Right cardiac atrium (tissue), 5 donors: ENCODE measurements around the gene SIRT1. TPM values are rescaled to one million over a fixed set of nuclear protein-coding genes. Genes with fewer than 3 reads are reported as not detected.
A peak's percentile ranks its signal among the peaks of the same experiment; 100 is the strongest.
"Not testable (repeated sequence)": the region's sequence is repeated elsewhere in the genome, so short reads cannot be mapped to it uniquely, and the experiment has no call there.

Experiments
- ATAC-seq, 2 donors: fragments of 200-7000 bp; cut with Tn5 transposase; one replicate each; pipeline versions ENCODE4 v1.8.0 to v1.9.1; 2020; ENCODE audit warnings: moderate library complexity in 2 of 2, mild to moderate bottlenecking in 1 of 2
- DNase-seq, 3 donors: peaks; one replicate each; pipeline ENCODE4 v3.0.0-alpha.2; 2020
- H3K27ac ChIP-seq: one replicate; pipeline ENCODE4 v1.5.1; 2013; ENCODE audit warnings: mild to moderate bottlenecking, low read length, control low read depth, moderate library complexity
- H3K27me3 ChIP-seq: one replicate; pipeline ENCODE4 v1.6.1; 2013; ENCODE audit not compliant: control insufficient read depth, insufficient read depth
- H3K4me1 ChIP-seq: one replicate; pipeline ENCODE4 v1.6.1; 2013; ENCODE audit warnings: low read length; ENCODE audit not compliant: control insufficient read depth, insufficient read depth
- H3K4me3 ChIP-seq: one replicate; pipeline ENCODE4 v1.5.1; 2013; ENCODE audit warnings: low read length, control low read depth
- H3K9me3 ChIP-seq: one replicate; pipeline ENCODE4 v1.6.1; 2013; ENCODE audit warnings: low read length; ENCODE audit not compliant: control insufficient read depth
- WGBS: extraction: QIAGEN DNeasy Blood & Tissue Kit; methylation state at CpG from one replicate; pipeline ENCODE4 v1.1.7; 2013; 5-methylcytosine and 5-hydroxymethylcytosine counted together
- intact Hi-C, 4 donors: fragments of 100-400 bp; cut with DNase I; formaldehyde crosslinking; loops; one replicate each; pipeline versions ENCODE4 v1.11.0 to v1.14.0; 2022 to 2023
- long read RNA-seq, 4 donors: library from polyadenylated mRNA; unstranded; transcript quantifications; one replicate each; pipeline ENCODE4 v2.0.0, GENCODE V29; 2020 to 2021
- polyA plus RNA-seq: library from polyadenylated mRNA; stranded (reverse); fragments of 200-250 nt; gene quantifications from one replicate; pipeline ENCODE4 v1.2.3, GENCODE V29; 2013
- total RNA-seq, 4 donors: library from RNA; stranded (reverse); fragmentation: NEBNext Ultra II Directional; extraction: Animal tissue kit (Norgen Biotek cat#: 25700); gene quantifications; one replicate each; pipeline ENCODE4 v1.2.1, GENCODE V29; 2021
- donor health status: healthy with polysubstance abuse.
- donor health status: DM: no; HTN: yes; CAD: no.
- donor health status: DM: no; HTN: no; CAD: no.
- donor health status: DM: no; HTN: yes; CAD: no; lungs with severe emphysema.
- donor health status: DM: yes; HTN: yes; CAD: no.

SIRT1 gene
- total RNA-seq, result 10 to 100 TPM; 16.0 to 18.7 (median 17.5) TPM
- 9.3 TPM for polyA plus RNA-seq
- long read RNA-seq, donor 1, full-length matches to known transcripts, result 21 of 23 reads
- long read RNA-seq, donor 1, partial matches to known transcripts, result 0 of 23 reads
- long read RNA-seq, donor 1, other reads (novel, unspliced or antisense), result 2 of 23 reads
- long read RNA-seq, donor 2, full-length matches to known transcripts, result 10 of 14 reads
- long read RNA-seq, donor 2, partial matches to known transcripts, result 1 of 14 reads
- long read RNA-seq, donor 2, other reads (novel, unspliced or antisense), result 3 of 14 reads
- long read RNA-seq, donor 3, partial matches to known transcripts, result 2 of 6 reads
- long read RNA-seq, donor 3, other reads (novel, unspliced or antisense), result 4 of 6 reads
- long read RNA-seq, donor 4, full-length matches to known transcripts, result 14 of 17 reads
- long read RNA-seq, donor 4, partial matches to known transcripts, result 1 of 17 reads
- long read RNA-seq, donor 4, other reads (novel, unspliced or antisense), result 2 of 17 reads

DNA sequence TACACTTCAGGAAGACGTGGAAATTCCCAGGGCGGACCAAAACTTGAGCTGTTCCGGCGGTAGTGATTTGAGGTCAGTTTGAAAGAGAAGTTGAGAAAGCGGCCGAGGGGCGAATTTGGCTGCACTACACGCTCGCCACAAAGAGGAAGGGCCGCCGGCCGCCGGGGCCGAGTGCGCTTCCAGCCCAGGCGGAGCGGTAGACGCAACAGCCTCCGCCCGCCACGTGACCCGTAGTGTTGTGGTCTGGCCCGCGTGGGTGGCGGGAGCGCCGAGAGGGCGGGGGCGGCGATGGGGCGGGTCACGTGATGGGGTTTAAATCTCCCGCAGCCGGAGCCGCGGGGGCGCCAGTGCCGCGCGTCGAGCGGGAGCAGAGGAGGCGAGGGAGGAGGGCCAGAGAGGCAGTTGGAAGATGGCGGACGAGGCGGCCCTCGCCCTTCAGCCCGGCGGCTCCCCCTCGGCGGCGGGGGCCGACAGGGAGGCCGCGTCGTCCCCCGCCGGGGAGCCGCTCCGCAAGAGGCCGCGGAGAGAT, at the start of gene SIRT1:
Gene SIRT1, plus strand, starts transcription at position 344 of the 529 bp plus-strand sequence. Its CDS starts 66 bp downstream, at position 410.
- DNase-seq, result peak; percentile 98 to 99 (median 99)
- no peaks in the 10 kb centered on the region for H3K9me3 ChIP-seq
- peak within 1 kb of the TSS; percentile 95 for H3K27ac ChIP-seq
- peak within 1 kb of the TSS; percentile 86 for H3K4me3 ChIP-seq
- WGBS, result under 1% methylated on average over 62 of the region's 62 CpGs
- peak; percentile 98 for ATAC-seq
- no peaks in the 10 kb centered on the region for H3K27me3 ChIP-seq
- intact Hi-C loops, result no loop called here
- peaks cover 4% of the 10 kb centered on the region for H3K4me1 ChIP-seq

DNA sequence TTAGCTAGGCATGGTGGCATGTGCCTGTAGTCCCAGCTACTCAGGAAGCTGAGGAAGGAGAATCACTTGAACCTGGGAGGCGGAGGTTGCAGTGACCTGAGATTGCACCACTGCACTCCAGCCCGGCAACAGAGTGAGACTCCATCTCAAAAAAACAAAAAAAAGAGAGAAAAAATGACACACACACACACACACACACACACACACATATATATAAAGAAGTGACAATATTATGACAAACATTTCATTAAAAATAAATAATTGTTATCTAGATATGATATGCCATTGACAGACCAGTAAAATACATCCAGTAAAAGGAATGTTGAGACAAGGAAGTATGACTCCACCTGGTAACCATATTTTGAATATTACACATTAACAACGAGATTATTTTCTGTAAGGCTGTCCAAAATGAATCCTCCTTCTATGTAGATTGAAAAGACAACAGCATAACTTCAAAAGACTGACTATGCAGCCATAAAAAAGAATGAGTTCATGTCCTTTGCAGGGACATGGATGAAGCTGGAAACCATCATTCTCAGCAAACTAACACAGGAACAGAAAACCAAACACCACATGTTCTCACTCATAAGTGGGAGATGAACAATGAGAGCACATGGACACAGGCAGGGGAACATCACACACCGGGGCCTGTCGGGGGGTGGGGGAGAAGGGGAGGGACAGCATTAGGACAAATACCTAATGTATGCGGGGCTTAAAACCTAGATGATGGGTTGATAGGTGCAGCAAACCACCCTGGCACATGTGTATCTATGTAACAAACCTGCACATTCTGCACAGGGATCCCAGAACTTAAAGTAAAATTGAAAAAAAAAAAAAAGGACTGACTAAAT, 48.7 kb upstream of the SIRT1 start:
- H3K27me3 ChIP-seq, DNase-seq, H3K4me3 ChIP-seq, H3K27ac ChIP-seq, H3K4me1 ChIP-seq, ATAC-seq, H3K9me3 ChIP-seq, intact Hi-C loops: not testable (repeated sequence)
- 66% methylated on average over 6 of the region's 6 CpGs for WGBS

- ATAC-seq, result no peak
- H3K4me3 ChIP-seq, result no peak overlapping the region
Observed at GRCh38 chr10:67836488-67836887, 48.0 kb upstream of the SIRT1 start.

GRCh38 chr10:67836972-67837371, 47.5 kb upstream of the SIRT1 start:
- Histone ChIP-seq H3K27me3 (no peaks in the 10 kb centered on the region), H3K9me3 (no peaks in the 10 kb centered on the region), H3K27ac (no peak overlapping the region), H3K4me1 (no peaks in the 10 kb centered on the region), H3K4me3 (no peak overlapping the region)
- intact Hi-C loops, result no loop called here
- 55% methylated on average over 1 of the region's 1 CpG for WGBS
- ATAC-seq (no peak), DNase-seq (no peak)

More at GRCh38 chr10:67836488-67836887, 48.0 kb upstream of the SIRT1 start:
- no peaks in the 10 kb centered on the region for H3K27me3 ChIP-seq
- DNase-seq, result no peak
- 46% methylated on average over 2 of the region's 2 CpGs for WGBS
- no peak overlapping the region for H3K27ac ChIP-seq
- no peaks in the 10 kb centered on the region for H3K4me1 ChIP-seq
- H3K9me3 ChIP-seq, result no peaks in the 10 kb centered on the region
- intact Hi-C loops, result no loop called here

- no peak within 1 kb of the TSS for H3K27ac ChIP-seq
- DNase-seq (no peak), ATAC-seq (peak; percentile 92 to 94)
- H3K4me3 ChIP-seq, result peak within 1 kb of the TSS; percentile 59
- WGBS, result 18% methylated on average over 5 of the region's 5 CpGs
- H3K9me3 ChIP-seq, result no peaks in the 10 kb centered on the region
- intact Hi-C loops, result no loop called here
- H3K4me1 ChIP-seq, result no peaks in the 10 kb centered on the region
- no peaks in the 10 kb centered on the region for H3K27me3 ChIP-seq
Observed at GRCh38 chr10:67837541-67838314, 46.7 kb upstream of the SIRT1 start, which contains the start of gene DNAJC12. DNAJC12 (minus strand) TSS chr10:67838188; CDS start chr10:67838011, 177 bp downstream.

GRCh38 chr10:67839511-67839910, 44.9 kb upstream of the SIRT1 start:
- H3K27me3 ChIP-seq, H3K9me3 ChIP-seq, H3K4me1 ChIP-seq, ATAC-seq, H3K4me3 ChIP-seq, DNase-seq, intact Hi-C loops, H3K27ac ChIP-seq: not testable (repeated sequence)
- WGBS, result 96% methylated on average over 12 of the region's 12 CpGs

GRCh38 chr10:67839951-67840350, 44.5 kb upstream of the SIRT1 start:
- Histone ChIP-seq H3K4me1 (no peaks in the 10 kb centered on the region), H3K9me3 (no peaks in the 10 kb centered on the region), H3K27ac (no peak overlapping the region), H3K4me3 (no peak overlapping the region), H3K27me3 (no peaks in the 10 kb centered on the region)
- DNase-seq (no peak), ATAC-seq (no peak)
- WGBS, result 92% methylated on average over 3 of the region's 3 CpGs
- intact Hi-C loops, result no loop called here

DNA sequence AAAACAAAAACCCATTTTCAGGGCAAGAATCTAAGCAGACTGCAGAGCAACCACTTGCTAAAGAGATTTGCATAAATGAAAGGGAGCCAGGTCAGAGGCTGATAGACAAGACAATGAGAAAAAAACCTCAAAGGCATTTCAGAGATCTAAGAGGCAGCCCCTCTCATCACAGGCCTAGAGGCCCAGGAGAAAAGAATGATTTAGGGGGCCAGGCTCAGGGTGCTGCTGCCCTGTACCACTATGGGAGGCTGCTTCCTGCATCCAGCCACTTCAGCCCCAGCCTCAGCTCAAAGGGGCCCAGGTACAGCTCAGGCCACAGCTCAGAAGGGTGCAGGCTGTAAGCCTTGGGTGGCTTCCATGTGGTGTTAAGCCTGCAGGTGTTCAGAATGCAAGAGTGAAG, 42.7 kb upstream of the SIRT1 start:
- H3K4me3 ChIP-seq, result no peak overlapping the region
- no peak for ATAC-seq

DNA sequence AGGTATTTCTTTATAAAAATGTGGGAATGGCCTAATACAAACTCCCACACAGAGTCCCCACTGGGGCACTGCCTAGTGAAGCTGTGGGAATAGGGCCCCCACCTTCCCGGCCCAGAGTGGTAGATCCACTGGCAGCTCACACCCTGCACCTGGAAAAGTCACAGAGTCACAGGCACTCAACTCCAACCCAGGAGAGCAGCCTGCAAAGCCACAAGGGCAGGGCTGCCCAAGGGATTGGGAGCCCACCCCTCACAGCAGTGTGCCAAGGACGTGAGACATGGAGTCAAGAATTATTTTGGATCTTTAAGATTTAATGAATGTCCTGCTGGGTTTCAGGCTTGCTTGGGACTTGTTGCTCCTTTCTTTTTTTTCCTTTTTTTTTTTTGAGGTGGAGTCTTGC, 41.2 kb upstream of the SIRT1 start:
- Histone ChIP-seq H3K4me3 (no peak overlapping the region), H3K4me1 (no peaks in the 10 kb centered on the region), H3K9me3 (no peaks in the 10 kb centered on the region), H3K27ac (no peak overlapping the region), H3K27me3 (no peaks in the 10 kb centered on the region)
- WGBS, result 83% methylated on average over 2 of the region's 2 CpGs
- DNase-seq (no peak), ATAC-seq (no peak)
- intact Hi-C loops, result no loop called here

More for the DNA sequence above, 42.7 kb upstream of the SIRT1 start:
- intact Hi-C loops, result no loop called here
- Histone ChIP-seq H3K27ac (no peak overlapping the region), H3K9me3 (no peaks in the 10 kb centered on the region), H3K4me1 (no peaks in the 10 kb centered on the region), H3K27me3 (no peaks in the 10 kb centered on the region)
- no peak for DNase-seq

DNA sequence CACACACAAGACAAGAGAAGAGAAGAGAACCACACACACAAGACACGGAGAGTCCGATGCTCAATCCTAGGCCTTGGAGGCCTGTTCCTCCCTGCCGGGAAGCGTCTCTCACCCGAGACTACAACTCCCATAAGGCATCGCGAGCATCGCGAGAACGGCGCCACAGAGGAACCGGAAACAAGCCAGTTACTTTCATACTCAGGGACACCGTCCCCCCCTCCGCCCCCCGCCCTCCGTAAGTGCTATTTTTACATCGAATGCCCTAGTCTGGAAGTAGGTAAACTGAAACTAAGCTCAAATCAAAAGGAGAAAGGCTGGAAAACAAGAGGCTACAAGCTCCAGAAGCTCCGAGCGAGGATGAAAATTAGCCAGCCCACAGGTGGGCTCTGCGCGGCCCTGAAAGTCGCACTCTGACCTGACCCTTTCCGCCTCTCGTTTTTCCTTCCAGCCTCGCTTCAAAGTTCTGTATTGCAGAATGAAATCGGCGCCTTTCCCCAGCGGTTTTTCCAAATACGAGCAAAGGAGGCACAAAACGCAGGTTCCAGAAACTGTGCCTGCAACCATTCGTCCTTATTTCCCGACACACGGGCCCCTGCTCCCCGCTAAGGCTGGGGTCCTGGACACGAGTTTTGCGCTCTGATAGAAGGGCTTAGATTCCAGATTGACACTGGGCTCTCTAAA, 35.0 kb upstream of the SIRT1 start:
- no peaks in the 10 kb centered on the region for H3K27me3 ChIP-seq
- peak overlapping the region; percentile 98 for H3K27ac ChIP-seq
- no peaks in the 10 kb centered on the region for H3K4me1 ChIP-seq
- ATAC-seq, result peak; percentile 99
- peak overlapping the region; percentile 98 for H3K4me3 ChIP-seq
- intact Hi-C loops, result loop anchor here in 1 of 4 donors (10.0 kb wide), 1 partner anchor 455 kb away; no protein-coding TSS in a partner anchor
- WGBS, result under 1% methylated on average over 36 of the region's 36 CpGs
- peak; percentile 94 to 99 (median 98) for DNase-seq
- no peaks in the 10 kb centered on the region for H3K9me3 ChIP-seq
